Loucy (cell line): ENCODE measurements around the gene TBR1.

Source experiments
- EZH2phosphoT487 ChIP-seq: fragments of 200-600 bp; IDR thresholded peaks from 2 replicates; pipeline ENCODE4 v1.6.1; 2018; ENCODE audit warnings: antibody characterized with exemption, mild to moderate bottlenecking, moderate library complexity, borderline replicate concordance
- TF ChIP-seq, protein P1 (sequence below): fragments of 200-600 bp; sonication (generic); conservative IDR thresholded peaks from 2 replicates; pipeline ENCODE4 v1.5.1; 2014; ENCODE audit warnings: mild to moderate bottlenecking, antibody characterized with exemption, low read length

DNA sequence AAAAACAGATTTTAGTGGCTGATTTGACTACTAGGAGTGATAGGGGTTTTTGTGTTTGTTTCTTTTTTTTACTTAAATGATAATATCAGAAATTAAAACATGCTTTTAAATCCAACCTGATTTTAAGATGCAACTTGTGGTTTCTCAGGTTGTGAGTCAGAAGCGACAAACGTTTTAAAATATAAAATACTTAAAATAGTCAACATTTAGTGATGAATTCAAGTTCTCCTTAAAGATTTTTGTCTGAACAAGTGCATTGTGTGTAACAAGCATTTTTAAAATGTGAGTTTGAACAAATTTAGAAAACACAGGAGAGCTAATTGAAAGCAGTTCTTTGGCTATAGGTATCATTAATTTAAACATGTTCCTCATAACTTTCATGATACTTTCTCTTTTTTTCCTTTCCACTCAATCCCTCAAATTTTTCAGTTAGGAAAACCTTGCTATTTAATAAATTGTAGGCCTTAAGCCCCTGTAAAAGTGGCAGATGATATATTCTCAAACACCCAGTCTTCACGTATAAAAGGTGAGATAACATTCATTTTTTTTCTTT is 3.6 kb downstream of the TBR1 start:
- TF ChIP-seq, protein P1, sequence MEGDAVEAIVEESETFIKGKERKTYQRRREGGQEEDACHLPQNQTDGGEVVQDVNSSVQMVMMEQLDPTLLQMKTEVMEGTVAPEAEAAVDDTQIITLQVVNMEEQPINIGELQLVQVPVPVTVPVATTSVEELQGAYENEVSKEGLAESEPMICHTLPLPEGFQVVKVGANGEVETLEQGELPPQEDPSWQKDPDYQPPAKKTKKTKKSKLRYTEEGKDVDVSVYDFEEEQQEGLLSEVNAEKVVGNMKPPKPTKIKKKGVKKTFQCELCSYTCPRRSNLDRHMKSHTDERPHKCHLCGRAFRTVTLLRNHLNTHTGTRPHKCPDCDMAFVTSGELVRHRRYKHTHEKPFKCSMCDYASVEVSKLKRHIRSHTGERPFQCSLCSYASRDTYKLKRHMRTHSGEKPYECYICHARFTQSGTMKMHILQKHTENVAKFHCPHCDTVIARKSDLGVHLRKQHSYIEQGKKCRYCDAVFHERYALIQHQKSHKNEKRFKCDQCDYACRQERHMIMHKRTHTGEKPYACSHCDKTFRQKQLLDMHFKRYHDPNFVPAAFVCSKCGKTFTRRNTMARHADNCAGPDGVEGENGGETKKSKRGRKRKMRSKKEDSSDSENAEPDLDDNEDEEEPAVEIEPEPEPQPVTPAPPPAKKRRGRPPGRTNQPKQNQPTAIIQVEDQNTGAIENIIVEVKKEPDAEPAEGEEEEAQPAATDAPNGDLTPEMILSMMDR = no peak
- TF ChIP-seq EZH2phosphoT487 = no peak
